Suppressor macrophage treated with lipopolysaccharide for 4 hours (primary cell): ENCODE measurements around the gene CDK5R2.

ENCODE experiments used
- DNase-seq: peaks from one replicate; pipeline ENCODE4 v3.0.0-alpha.2; 2020

CDK5R2 gene

GRCh38 chr2:219010162-219010756 is 50.8 kb downstream of the CDK5R2 start:
- DNase-seq: no peak

GRCh38 chr2:219010873-219011272 is 51.4 kb downstream of the CDK5R2 start:
- no peak for DNase-seq
